ENCODE measurements around the gene CCDC110.

Gene CCDC110

GRCh38 chr4:185426960-185427688, 44.4 kb downstream of the CCDC110 start:
- DNase-seq (ENCODE audit: low spot score), result no peak
- in situ Hi-C loops (cut with MboI; ENCODE audit: low sequenced_read_pairs, unreplicated experiment), result no loop called here
- TF ChIP-seq CTCF (IDR thresholded peaks at IDR 0.05; ENCODE audit: borderline replicate concordance, control extremely low read depth, extremely low read depth, insufficient read depth, missing control alignments), result no peak

DNA sequence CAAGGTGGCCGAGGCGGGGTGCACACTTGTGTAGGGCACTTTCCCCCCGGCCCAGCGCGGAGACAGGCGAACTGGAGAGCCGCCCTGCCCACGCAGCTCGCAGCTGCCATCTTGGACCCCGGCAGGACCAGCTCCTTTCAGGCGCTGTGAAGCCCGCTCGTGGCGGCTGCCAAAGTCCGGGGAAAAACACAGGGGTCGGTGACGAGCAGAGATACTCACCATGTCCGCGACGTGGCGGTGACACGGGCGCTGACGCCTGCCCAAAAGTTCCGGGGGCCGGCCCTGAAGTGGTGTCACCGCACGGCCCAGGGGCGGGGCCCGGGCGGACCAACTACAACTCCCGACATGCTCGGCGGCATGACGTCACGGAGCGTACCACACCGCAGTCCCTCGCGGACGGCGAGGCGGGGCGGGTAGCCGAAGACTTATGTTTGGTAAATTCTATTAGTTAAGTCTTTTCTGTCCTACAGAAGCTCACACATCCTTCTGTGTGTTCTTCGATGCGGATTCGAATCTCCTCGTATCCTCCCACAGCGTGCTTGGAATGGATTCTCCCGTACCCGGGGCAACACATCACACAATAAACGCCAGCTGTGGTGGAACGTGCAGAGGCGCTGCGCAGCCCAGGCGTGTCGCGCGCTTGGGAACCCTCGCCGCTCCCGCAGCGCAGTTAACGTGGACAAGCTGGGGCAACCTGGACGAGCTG, 45.7 kb downstream of the CCDC110 start, which contains the start of gene UFSP2:
TSS of gene UFSP2 (minus strand) at position 318 of the 706 bp plus-strand sequence. CDS start at position 222, 96 bp downstream.
- TF ChIP-seq CTCF (IDR thresholded peaks at IDR 0.05; ENCODE audit: borderline replicate concordance, control extremely low read depth, extremely low read depth, insufficient read depth, missing control alignments), result no peak
- in situ Hi-C loops (cut with MboI; ENCODE audit: low sequenced_read_pairs, unreplicated experiment), result no loop called here
- DNase-seq (ENCODE audit: low spot score), result peak; percentile 93

- no peak for DNase-seq (ENCODE audit: low spot score)
- no peak for TF ChIP-seq CTCF (IDR thresholded peaks at IDR 0.05; ENCODE audit: borderline replicate concordance, control extremely low read depth, extremely low read depth, insufficient read depth, missing control alignments)
- in situ Hi-C loops (cut with MboI; ENCODE audit: low sequenced_read_pairs, unreplicated experiment), result no loop called here
Measured at GRCh38 chr4:185424905-185425646, 46.5 kb downstream of the CCDC110 start.

DNA sequence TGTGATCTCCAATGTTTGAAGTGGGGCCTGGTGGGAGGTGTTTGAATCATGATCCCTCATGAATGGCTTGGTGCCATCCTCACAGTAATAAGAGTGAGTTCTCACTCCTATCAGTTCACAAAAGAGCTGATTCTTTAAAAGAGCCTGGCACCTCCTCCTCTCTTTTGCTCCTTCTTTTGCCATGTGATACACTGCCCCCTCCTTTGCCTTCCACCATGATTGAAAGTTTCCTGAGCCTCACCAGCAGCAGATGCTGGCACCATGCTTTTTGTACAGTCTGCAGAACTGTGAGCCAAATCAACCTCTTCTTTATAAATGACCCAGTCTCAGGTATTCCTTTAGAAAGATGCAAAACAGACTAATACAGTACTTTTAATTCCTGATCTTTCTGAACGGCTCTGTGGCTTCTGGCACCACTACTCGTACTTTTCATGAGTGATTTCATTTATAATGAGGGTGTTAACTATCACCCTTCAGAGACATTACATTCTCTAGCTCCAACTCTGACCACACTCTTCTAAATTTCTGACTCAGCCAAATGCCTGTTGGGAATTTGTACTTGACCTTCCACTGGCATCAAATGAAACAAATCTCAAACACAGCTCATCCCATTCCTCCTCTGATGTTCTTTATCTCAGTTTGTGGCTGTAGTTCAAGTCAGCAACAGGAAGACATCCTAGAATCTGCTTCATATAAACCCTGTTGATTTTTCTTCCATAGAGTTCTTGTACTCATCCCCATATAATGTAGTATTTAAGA, 50.0 kb downstream of the CCDC110 start:
- no peak for TF ChIP-seq CTCF (IDR thresholded peaks at IDR 0.05; ENCODE audit: borderline replicate concordance, control extremely low read depth, extremely low read depth, insufficient read depth, missing control alignments)
- in situ Hi-C loops (cut with MboI; ENCODE audit: low sequenced_read_pairs, unreplicated experiment), result no loop called here
- no peak for DNase-seq (ENCODE audit: low spot score)

DNA sequence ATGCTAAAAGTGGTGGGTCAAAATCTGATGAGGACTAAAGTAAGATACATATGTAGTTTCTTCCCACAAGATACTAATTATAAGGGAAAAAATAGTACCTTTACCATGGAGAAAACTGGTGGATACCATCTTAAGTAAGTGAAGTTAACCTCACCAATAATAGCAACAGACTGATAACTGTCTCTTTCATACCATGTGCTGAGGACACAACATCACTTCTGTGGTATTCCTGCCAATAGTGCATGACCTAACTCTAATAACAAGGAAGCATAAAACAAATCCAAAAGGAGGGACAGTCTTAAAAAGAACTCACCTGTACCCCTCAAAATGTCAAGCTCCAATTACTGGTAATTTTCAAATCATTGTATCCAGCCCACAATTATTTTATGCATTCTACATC, 54.6 kb downstream of the CCDC110 start:
- TF ChIP-seq CTCF (IDR thresholded peaks at IDR 0.05; ENCODE audit: borderline replicate concordance, control extremely low read depth, extremely low read depth, insufficient read depth, missing control alignments), result no peak
- DNase-seq (ENCODE audit: low spot score), result no peak
- in situ Hi-C loops (cut with MboI; ENCODE audit: low sequenced_read_pairs, unreplicated experiment), result no loop called here

- TF ChIP-seq CTCF (IDR thresholded peaks at IDR 0.05; ENCODE audit: borderline replicate concordance, control extremely low read depth, extremely low read depth, insufficient read depth, missing control alignments), result no peak
- DNase-seq (ENCODE audit: low spot score), result no peak
- in situ Hi-C loops (cut with MboI; ENCODE audit: low sequenced_read_pairs, unreplicated experiment), result no loop called here
Measured at GRCh38 chr4:185412412-185412811, 59.1 kb downstream of the CCDC110 start.

Measured in GM13976 (cell line).